ENCODE results near the gene PRM3. TPM values are rescaled to one million over a fixed set of nuclear protein-coding genes. Genes with fewer than 3 reads are reported as not detected.

Gene PRM3
- total and polyA plus RNA-seq, 4 donors = not detected

DNA sequence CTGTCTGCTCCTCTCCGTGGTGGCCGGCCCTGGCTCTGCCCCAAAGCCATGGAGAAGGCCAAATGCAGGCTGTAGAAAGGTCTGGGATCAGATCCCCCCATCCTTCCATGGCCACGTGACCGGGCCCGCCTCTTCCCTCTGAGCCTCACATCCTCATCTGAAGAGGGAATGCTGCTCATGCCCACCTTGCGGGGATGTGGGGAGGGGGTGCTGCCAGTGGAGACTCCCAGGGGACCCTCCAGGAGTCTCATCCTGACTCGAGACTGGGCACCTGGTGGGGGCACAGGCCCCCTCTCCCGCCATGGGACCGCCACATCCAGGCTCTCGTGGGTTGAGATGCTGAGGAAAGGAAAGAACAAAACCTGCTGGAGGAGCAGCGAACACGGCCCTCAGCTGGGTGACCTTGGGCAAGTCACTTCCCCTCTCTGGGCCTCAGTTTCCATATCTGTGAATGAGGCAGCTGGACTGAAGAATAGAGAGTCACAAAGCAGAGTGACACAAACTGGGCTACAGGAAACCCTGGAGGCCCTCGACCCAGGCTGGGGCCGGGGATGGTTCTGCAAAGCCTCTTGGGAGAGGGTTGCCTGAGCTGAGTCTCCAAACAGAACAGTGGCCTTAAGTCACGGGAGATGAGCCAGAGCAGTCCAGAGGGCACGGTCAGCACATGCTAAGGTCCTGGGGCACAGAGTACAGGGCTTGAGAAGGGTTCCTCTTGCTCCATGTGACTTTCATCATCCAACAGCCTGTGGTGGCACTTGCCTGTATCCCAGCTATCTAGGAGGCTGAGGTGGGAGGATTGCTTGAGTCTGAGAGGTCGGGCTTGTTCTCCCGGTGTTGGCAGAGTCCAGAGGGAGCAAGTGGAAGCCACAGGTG lies 47.5 kb downstream of the PRM3 start:
- no peak for DNase-seq (ENCODE audit: low spot score)
- Histone ChIP-seq H3K4me1 (ENCODE audit: control insufficient read depth in 4 of 4, insufficient read depth in 4 of 4, low read length in 3 of 4) (no peaks in the 10 kb centered on the region), H3K4me3 (ENCODE audit: low read depth in 1 of 3, low read length in 3 of 3) (no peak overlapping the region), H3K27ac (ENCODE audit: low read depth in 1 of 2, low read length in 2 of 2) (no peak overlapping the region), H3K27me3 (ENCODE audit: control insufficient read depth in 4 of 4, insufficient read depth in 4 of 4, low read length in 3 of 4) (no peaks in the 10 kb centered on the region), H3K9me3 (ENCODE audit: control insufficient read depth in 4 of 4, low read length in 3 of 4) (no peaks in the 10 kb centered on the region), H3K36me3 (ENCODE audit: control insufficient read depth in 4 of 4, insufficient read depth in 3 of 4, low read depth in 1 of 4, low read length in 3 of 4) (no peaks in the 10 kb centered on the region), H3K9ac (ENCODE audit: low read depth in 1 of 2, low read length in 2 of 2) (no peak overlapping the region)
- WGBS = 82% methylated on average over 18 of the region's 18 CpGs
- TF ChIP-seq NR2F2 (IDR thresholded peaks at IDR 0.05) = no peak
- TF ChIP-seq, protein P1, sequence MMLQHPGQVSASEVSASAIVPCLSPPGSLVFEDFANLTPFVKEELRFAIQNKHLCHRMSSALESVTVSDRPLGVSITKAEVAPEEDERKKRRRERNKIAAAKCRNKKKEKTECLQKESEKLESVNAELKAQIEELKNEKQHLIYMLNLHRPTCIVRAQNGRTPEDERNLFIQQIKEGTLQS (IDR thresholded peaks at IDR 0.05) = no peak

DNA sequence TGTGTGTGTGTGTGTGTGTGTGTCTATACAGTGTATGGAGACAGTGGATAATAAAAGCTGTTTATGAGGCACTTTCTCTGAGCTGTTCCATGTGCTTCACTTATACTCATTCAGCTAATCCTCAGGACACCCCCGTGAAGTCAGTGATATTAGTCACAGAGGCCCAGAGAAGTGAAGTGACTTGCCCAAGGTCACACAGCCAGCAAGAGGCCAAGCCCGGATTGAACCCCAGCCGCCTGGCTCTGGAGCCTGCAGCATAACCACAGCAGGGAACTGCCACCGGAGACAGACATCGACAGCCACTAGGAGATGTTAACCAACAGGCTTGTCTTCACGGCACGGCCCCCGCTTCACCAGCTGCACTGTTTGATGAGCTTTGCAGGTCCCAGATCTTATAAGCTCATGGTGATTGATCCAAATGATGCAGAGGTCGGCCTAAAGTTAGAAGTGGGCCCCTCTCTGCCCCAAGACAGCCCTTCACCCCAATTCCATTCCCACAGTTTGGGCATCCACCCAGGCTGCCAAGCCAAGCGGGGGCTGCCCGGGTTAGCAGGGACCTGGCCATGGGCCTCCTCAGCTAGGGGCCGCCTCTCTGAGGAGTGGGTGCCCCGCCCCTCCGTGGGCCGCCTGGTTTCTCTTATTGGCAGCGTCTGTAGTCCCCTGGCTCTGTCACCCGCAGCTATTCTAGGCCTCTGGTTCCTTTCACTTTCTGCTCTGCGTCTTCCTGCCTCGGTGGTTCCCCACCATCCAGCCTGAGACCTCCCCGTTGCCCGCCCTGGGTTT lies 48.3 kb downstream of the PRM3 start:
- Histone ChIP-seq H3K9ac (ENCODE audit: low read depth in 1 of 2, low read length in 2 of 2) (no peak overlapping the region), H3K4me1 (ENCODE audit: control insufficient read depth in 4 of 4, insufficient read depth in 4 of 4, low read length in 3 of 4) (no peaks in the 10 kb centered on the region), H3K36me3 (ENCODE audit: control insufficient read depth in 4 of 4, insufficient read depth in 3 of 4, low read depth in 1 of 4, low read length in 3 of 4) (no peaks in the 10 kb centered on the region), H3K27me3 (ENCODE audit: control insufficient read depth in 4 of 4, insufficient read depth in 4 of 4, low read length in 3 of 4) (no peaks in the 10 kb centered on the region), H3K4me3 (ENCODE audit: low read depth in 1 of 3, low read length in 3 of 3) (no peak overlapping the region), H3K9me3 (ENCODE audit: control insufficient read depth in 4 of 4, low read length in 3 of 4) (no peaks in the 10 kb centered on the region), H3K27ac (ENCODE audit: low read depth in 1 of 2, low read length in 2 of 2) (peak overlapping the region; percentile 1 to 66)
- 65% methylated on average over 21 of the region's 21 CpGs for WGBS
- DNase-seq (ENCODE audit: low spot score) = no peak
- TF ChIP-seq HNF4G (IDR thresholded peaks at IDR 0.05) (no peak), EGR1 (IDR thresholded peaks at IDR 0.05; ENCODE audit: low read depth in 2 of 2) (no peak), SP1 (IDR thresholded peaks at IDR 0.05) (no peak), FOXA2 (IDR thresholded peaks at IDR 0.05) (no peak), NR2F2 (IDR thresholded peaks at IDR 0.05) (no peak), HNF4A (conservative IDR thresholded peaks at IDR 0.05) (no peak), JUND (IDR thresholded peaks at IDR 0.05) (no peak), TAF1 (conservative IDR thresholded peaks at IDR 0.05) (no peak), GABPA (IDR thresholded peaks at IDR 0.05 in 1 of 2, conservative IDR thresholded peaks at IDR 0.05 in 1 of 2) (no peak), FOXA1 (IDR thresholded peaks at IDR 0.05) (no peak), RXRA (IDR thresholded peaks at IDR 0.05) (no peak), YY1 (IDR thresholded peaks at IDR 0.05) (no peak), RAD21 (IDR thresholded peaks at IDR 0.05) (no peak)
- TF ChIP-seq, protein P2, sequence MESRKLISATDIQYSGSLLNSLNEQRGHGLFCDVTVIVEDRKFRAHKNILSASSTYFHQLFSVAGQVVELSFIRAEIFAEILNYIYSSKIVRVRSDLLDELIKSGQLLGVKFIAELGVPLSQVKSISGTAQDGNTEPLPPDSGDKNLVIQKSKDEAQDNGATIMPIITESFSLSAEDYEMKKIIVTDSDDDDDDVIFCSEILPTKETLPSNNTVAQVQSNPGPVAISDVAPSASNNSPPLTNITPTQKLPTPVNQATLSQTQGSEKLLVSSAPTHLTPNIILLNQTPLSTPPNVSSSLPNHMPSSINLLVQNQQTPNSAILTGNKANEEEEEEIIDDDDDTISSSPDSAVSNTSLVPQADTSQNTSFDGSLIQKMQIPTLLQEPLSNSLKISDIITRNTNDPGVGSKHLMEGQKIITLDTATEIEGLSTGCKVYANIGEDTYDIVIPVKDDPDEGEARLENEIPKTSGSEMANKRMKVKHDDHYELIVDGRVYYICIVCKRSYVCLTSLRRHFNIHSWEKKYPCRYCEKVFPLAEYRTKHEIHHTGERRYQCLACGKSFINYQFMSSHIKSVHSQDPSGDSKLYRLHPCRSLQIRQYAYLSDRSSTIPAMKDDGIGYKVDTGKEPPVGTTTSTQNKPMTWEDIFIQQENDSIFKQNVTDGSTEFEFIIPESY (IDR thresholded peaks at IDR 0.05) = no peak
- TF ChIP-seq, protein P3, sequence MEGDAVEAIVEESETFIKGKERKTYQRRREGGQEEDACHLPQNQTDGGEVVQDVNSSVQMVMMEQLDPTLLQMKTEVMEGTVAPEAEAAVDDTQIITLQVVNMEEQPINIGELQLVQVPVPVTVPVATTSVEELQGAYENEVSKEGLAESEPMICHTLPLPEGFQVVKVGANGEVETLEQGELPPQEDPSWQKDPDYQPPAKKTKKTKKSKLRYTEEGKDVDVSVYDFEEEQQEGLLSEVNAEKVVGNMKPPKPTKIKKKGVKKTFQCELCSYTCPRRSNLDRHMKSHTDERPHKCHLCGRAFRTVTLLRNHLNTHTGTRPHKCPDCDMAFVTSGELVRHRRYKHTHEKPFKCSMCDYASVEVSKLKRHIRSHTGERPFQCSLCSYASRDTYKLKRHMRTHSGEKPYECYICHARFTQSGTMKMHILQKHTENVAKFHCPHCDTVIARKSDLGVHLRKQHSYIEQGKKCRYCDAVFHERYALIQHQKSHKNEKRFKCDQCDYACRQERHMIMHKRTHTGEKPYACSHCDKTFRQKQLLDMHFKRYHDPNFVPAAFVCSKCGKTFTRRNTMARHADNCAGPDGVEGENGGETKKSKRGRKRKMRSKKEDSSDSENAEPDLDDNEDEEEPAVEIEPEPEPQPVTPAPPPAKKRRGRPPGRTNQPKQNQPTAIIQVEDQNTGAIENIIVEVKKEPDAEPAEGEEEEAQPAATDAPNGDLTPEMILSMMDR (IDR thresholded peaks at IDR 0.05; ENCODE audit: low read depth, low read length, missing input control) = no peak
- TF ChIP-seq, protein P4, sequence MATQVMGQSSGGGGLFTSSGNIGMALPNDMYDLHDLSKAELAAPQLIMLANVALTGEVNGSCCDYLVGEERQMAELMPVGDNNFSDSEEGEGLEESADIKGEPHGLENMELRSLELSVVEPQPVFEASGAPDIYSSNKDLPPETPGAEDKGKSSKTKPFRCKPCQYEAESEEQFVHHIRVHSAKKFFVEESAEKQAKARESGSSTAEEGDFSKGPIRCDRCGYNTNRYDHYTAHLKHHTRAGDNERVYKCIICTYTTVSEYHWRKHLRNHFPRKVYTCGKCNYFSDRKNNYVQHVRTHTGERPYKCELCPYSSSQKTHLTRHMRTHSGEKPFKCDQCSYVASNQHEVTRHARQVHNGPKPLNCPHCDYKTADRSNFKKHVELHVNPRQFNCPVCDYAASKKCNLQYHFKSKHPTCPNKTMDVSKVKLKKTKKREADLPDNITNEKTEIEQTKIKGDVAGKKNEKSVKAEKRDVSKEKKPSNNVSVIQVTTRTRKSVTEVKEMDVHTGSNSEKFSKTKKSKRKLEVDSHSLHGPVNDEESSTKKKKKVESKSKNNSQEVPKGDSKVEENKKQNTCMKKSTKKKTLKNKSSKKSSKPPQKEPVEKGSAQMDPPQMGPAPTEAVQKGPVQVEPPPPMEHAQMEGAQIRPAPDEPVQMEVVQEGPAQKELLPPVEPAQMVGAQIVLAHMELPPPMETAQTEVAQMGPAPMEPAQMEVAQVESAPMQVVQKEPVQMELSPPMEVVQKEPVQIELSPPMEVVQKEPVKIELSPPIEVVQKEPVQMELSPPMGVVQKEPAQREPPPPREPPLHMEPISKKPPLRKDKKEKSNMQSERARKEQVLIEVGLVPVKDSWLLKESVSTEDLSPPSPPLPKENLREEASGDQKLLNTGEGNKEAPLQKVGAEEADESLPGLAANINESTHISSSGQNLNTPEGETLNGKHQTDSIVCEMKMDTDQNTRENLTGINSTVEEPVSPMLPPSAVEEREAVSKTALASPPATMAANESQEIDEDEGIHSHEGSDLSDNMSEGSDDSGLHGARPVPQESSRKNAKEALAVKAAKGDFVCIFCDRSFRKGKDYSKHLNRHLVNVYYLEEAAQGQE (IDR thresholded peaks at IDR 0.05) = no peak
- TF ChIP-seq, protein P5, sequence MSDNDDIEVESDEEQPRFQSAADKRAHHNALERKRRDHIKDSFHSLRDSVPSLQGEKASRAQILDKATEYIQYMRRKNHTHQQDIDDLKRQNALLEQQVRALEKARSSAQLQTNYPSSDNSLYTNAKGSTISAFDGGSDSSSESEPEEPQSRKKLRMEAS (IDR thresholded peaks at IDR 0.05) = no peak
- TF ChIP-seq, protein P1 (IDR thresholded peaks at IDR 0.05) = no peak
